ENCODE measurements around the gene HOATZ.

Gene HOATZ

GRCh38 chr11:111490496-111490895, 24.1 kb upstream of the HOATZ start:
- Histone ChIP-seq H3K9ac (ENCODE audit: low read depth, low read length) (no peak overlapping the region), H3K9me3 (ENCODE audit: control insufficient read depth, insufficient read depth, low read length) (no peaks in the 10 kb centered on the region), H3K27ac (ENCODE audit: low read depth, low read length) (no peak overlapping the region), H3K4me3 (ENCODE audit: low read depth, low read length) (no peak overlapping the region), H3K36me3 (ENCODE audit: control insufficient read depth, insufficient read depth, low read length) (no peaks in the 10 kb centered on the region), H3K27me3 (ENCODE audit: control insufficient read depth, insufficient read depth, low read length) (peaks cover 3% of the 10 kb centered on the region; the same call in 1 of the 2 replicates), H3K4me1 (ENCODE audit: control insufficient read depth, insufficient read depth, low read length) (peaks cover 4% of the 10 kb centered on the region; the same call in 1 of the 2 replicates)

GRCh38 chr11:111494040-111494439, 20.5 kb upstream of the HOATZ start:
- peaks cover 7% of the 10 kb centered on the region for H3K4me1 ChIP-seq (ENCODE audit: control insufficient read depth, insufficient read depth, low read length)
- peaks cover 3% of the 10 kb centered on the region; the same call in 1 of the 2 replicates for H3K27me3 ChIP-seq (ENCODE audit: control insufficient read depth, insufficient read depth, low read length)
- no peaks in the 10 kb centered on the region for H3K36me3 ChIP-seq (ENCODE audit: control insufficient read depth, insufficient read depth, low read length)
- H3K4me3 ChIP-seq (ENCODE audit: low read depth, low read length), result no peak overlapping the region
- H3K9ac ChIP-seq (ENCODE audit: low read depth, low read length), result no peak overlapping the region
- H3K9me3 ChIP-seq (ENCODE audit: control insufficient read depth, insufficient read depth, low read length), result no peaks in the 10 kb centered on the region
- H3K27ac ChIP-seq (ENCODE audit: low read depth, low read length), result no peak overlapping the region

DNA sequence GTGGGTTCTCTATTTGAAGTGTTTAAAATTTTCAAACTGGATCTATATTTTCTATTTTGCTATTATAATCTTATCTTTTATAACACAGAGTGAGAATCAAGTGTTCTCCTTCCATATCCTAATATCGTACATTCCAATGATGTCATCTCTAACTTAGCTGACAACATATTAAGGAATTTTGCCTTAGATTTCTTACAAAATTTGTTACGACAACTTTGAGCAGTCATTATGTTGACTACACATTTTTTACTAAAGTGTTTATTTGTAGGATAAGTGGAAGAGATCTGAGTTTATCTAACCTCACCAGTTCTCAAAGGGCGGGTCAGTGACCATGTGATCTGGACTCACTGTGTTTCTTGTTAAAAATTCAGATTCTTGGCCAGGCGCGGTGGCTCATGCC, 15.1 kb upstream of the HOATZ start:
- H3K27ac ChIP-seq (ENCODE audit: low read depth, low read length), result no peak overlapping the region
- H3K4me1 ChIP-seq (ENCODE audit: control insufficient read depth, insufficient read depth, low read length), result peaks cover 6% of the 10 kb centered on the region; the same call in 1 of the 2 replicates
- H3K36me3 ChIP-seq (ENCODE audit: control insufficient read depth, insufficient read depth, low read length), result no peaks in the 10 kb centered on the region
- H3K9ac ChIP-seq (ENCODE audit: low read depth, low read length), result no peak overlapping the region
- H3K4me3 ChIP-seq (ENCODE audit: low read depth, low read length), result no peak overlapping the region
- H3K27me3 ChIP-seq (ENCODE audit: control insufficient read depth, insufficient read depth, low read length), result no peaks in the 10 kb centered on the region
- no peaks in the 10 kb centered on the region for H3K9me3 ChIP-seq (ENCODE audit: control insufficient read depth, insufficient read depth, low read length)

DNA sequence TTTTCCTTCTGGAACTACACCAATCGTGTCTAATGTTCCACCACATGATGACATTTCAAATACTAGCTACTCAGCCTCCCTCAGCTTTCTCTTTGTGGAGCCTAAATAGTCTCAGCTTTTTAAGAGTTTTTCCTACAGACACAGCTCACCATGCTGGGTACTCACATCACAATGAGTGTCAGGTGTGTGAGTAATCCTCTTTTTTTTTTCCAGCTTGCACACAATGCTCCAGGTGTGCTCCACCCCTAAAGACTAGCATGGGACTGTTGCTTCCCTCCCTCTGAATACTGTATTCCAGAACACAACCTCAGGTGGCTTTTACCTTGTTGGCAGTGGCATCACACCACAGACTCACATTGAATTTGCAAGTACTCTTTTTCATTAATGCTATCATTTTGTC, 14.1 kb upstream of the HOATZ start:
- Histone ChIP-seq H3K4me1 (ENCODE audit: control insufficient read depth, insufficient read depth, low read length) (peaks cover 6% of the 10 kb centered on the region; the same call in 1 of the 2 replicates), H3K9me3 (ENCODE audit: control insufficient read depth, insufficient read depth, low read length) (no peaks in the 10 kb centered on the region), H3K27ac (ENCODE audit: low read depth, low read length) (no peak overlapping the region), H3K27me3 (ENCODE audit: control insufficient read depth, insufficient read depth, low read length) (no peaks in the 10 kb centered on the region), H3K9ac (ENCODE audit: low read depth, low read length) (no peak overlapping the region), H3K4me3 (ENCODE audit: low read depth, low read length) (no peak overlapping the region), H3K36me3 (ENCODE audit: control insufficient read depth, insufficient read depth, low read length) (no peaks in the 10 kb centered on the region)

DNA sequence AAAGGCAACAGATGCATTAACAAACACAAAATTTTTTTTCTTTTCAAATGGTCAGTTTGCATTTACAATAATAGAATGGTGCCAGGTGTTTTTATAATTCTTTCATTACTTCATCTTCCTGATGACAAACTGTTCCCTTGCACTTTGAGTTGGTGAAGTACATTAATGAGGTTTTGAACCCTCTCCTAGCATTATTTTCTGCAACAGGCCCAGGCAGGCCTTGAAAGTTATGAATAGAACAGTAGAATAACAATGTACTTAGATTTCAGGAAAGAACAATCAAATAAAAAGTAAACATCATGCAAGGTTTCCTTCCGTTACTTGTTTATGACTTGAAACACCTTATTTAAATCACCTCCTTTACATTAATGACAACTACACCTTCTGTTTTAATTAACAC, 12.0 kb upstream of the HOATZ start:
- H3K9ac ChIP-seq (ENCODE audit: low read depth, low read length), result no peak overlapping the region
- no peaks in the 10 kb centered on the region for H3K9me3 ChIP-seq (ENCODE audit: control insufficient read depth, insufficient read depth, low read length)
- no peaks in the 10 kb centered on the region for H3K36me3 ChIP-seq (ENCODE audit: control insufficient read depth, insufficient read depth, low read length)
- no peaks in the 10 kb centered on the region for H3K27me3 ChIP-seq (ENCODE audit: control insufficient read depth, insufficient read depth, low read length)
- H3K4me1 ChIP-seq (ENCODE audit: control insufficient read depth, insufficient read depth, low read length), result peaks cover 6% of the 10 kb centered on the region; the same call in 1 of the 2 replicates
- no peak overlapping the region for H3K27ac ChIP-seq (ENCODE audit: low read depth, low read length)
- H3K4me3 ChIP-seq (ENCODE audit: low read depth, low read length), result no peak overlapping the region

DNA sequence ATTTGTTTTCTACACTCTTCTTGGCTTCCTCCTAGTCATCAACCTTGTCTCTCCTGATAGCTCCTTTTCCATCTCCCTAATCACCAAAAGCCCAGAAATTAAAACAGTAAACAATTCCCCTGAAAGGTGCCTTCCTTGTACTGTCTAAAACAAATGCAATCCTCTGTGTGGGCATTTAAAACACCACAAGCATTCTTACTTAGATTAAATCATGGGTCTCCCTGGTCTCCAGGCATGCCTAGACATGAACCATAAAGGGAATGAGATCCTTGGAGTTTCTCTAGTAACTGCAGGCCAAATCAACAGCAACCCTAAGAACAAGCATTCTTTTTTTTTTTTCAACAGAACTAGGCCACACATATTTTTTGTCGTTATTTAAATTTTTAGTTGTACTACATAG, 4.3 kb upstream of the HOATZ start:
- no peak overlapping the region for H3K9ac ChIP-seq (ENCODE audit: low read depth, low read length)
- peaks cover 39% of the 10 kb centered on the region for H3K27me3 ChIP-seq (ENCODE audit: control insufficient read depth, insufficient read depth, low read length)
- no peaks in the 10 kb centered on the region for H3K36me3 ChIP-seq (ENCODE audit: control insufficient read depth, insufficient read depth, low read length)
- H3K9me3 ChIP-seq (ENCODE audit: control insufficient read depth, insufficient read depth, low read length), result no peaks in the 10 kb centered on the region
- H3K4me3 ChIP-seq (ENCODE audit: low read depth, low read length), result no peak overlapping the region
- H3K27ac ChIP-seq (ENCODE audit: low read depth, low read length), result no peak overlapping the region
- H3K4me1 ChIP-seq (ENCODE audit: control insufficient read depth, insufficient read depth, low read length), result peaks cover 12% of the 10 kb centered on the region

- no peaks in the 10 kb centered on the region for H3K9me3 ChIP-seq (ENCODE audit: control insufficient read depth, insufficient read depth, low read length)
- H3K27ac ChIP-seq (ENCODE audit: low read depth, low read length), result no peak within 1 kb of the TSS
- H3K27me3 ChIP-seq (ENCODE audit: control insufficient read depth, insufficient read depth, low read length), result peaks cover 43% of the 10 kb centered on the region
- peak within 1 kb of the TSS; percentile 67 for H3K4me3 ChIP-seq (ENCODE audit: low read depth, low read length)
- H3K9ac ChIP-seq (ENCODE audit: low read depth, low read length), result no peak within 1 kb of the TSS
- no peaks in the 10 kb centered on the region for H3K36me3 ChIP-seq (ENCODE audit: control insufficient read depth, insufficient read depth, low read length)
- peaks cover 12% of the 10 kb centered on the region for H3K4me1 ChIP-seq (ENCODE audit: control insufficient read depth, insufficient read depth, low read length)
Measured at GRCh38 chr11:111512296-111513239, 2.0 kb upstream of the HOATZ start, which contains the start of gene BTG4. Gene BTG4, minus strand, starts transcription at chr11:111512386. Its CDS starts 13,610 bp downstream, at chr11:111498776.

DNA sequence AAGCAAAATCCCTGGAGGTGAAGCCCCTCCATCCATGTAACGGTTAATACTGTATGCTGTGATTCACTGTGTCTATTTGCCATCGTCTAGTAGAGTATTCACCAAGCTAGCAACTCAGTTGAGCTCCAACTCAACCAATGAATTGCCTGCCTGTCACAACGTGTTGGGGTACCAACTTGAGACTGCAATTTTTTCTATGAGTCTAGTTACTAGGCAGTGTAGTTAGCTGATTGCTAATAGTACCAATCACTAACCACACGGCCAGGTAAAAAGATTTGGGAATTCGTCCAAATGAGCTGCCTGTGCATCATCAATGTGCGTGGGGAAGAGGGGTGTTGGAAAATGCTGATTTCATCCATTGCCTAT, 1.4 kb upstream of the HOATZ start:
- no peaks in the 10 kb centered on the region for H3K9me3 ChIP-seq (ENCODE audit: control insufficient read depth, insufficient read depth, low read length)
- H3K27me3 ChIP-seq (ENCODE audit: control insufficient read depth, insufficient read depth, low read length), result peaks cover 43% of the 10 kb centered on the region
- no peak overlapping the region for H3K27ac ChIP-seq (ENCODE audit: low read depth, low read length)
- no peak overlapping the region for H3K9ac ChIP-seq (ENCODE audit: low read depth, low read length)
- H3K4me1 ChIP-seq (ENCODE audit: control insufficient read depth, insufficient read depth, low read length), result peaks cover 12% of the 10 kb centered on the region
- peak overlapping the region; percentile 67 for H3K4me3 ChIP-seq (ENCODE audit: low read depth, low read length)
- no peaks in the 10 kb centered on the region for H3K36me3 ChIP-seq (ENCODE audit: control insufficient read depth, insufficient read depth, low read length)

GRCh38 chr11:111515591-111515990, 1.0 kb downstream of the HOATZ start:
- no peaks in the 10 kb centered on the region for H3K36me3 ChIP-seq (ENCODE audit: control insufficient read depth, insufficient read depth, low read length)
- H3K4me3 ChIP-seq (ENCODE audit: low read depth, low read length), result no peak overlapping the region
- no peak overlapping the region for H3K27ac ChIP-seq (ENCODE audit: low read depth, low read length)
- H3K9ac ChIP-seq (ENCODE audit: low read depth, low read length), result no peak overlapping the region
- peaks cover 12% of the 10 kb centered on the region for H3K4me1 ChIP-seq (ENCODE audit: control insufficient read depth, insufficient read depth, low read length)
- peaks cover 43% of the 10 kb centered on the region for H3K27me3 ChIP-seq (ENCODE audit: control insufficient read depth, insufficient read depth, low read length)
- no peaks in the 10 kb centered on the region for H3K9me3 ChIP-seq (ENCODE audit: control insufficient read depth, insufficient read depth, low read length)

- no peak overlapping the region for H3K4me3 ChIP-seq (ENCODE audit: low read depth, low read length)
- H3K36me3 ChIP-seq (ENCODE audit: control insufficient read depth, insufficient read depth, low read length), result no peaks in the 10 kb centered on the region
- H3K4me1 ChIP-seq (ENCODE audit: control insufficient read depth, insufficient read depth, low read length), result peaks cover 6% of the 10 kb centered on the region; the same call in 1 of the 2 replicates
- H3K27me3 ChIP-seq (ENCODE audit: control insufficient read depth, insufficient read depth, low read length), result peaks cover 20% of the 10 kb centered on the region
- H3K9ac ChIP-seq (ENCODE audit: low read depth, low read length), result no peak overlapping the region
- no peak overlapping the region for H3K27ac ChIP-seq (ENCODE audit: low read depth, low read length)
- H3K9me3 ChIP-seq (ENCODE audit: control insufficient read depth, insufficient read depth, low read length), result no peaks in the 10 kb centered on the region
Measured at GRCh38 chr11:111518668-111519067, 4.1 kb downstream of the HOATZ start.

- Histone ChIP-seq H3K4me3 (ENCODE audit: low read depth, low read length) (no peak overlapping the region), H3K36me3 (ENCODE audit: control insufficient read depth, insufficient read depth, low read length) (no peaks in the 10 kb centered on the region), H3K4me1 (ENCODE audit: control insufficient read depth, insufficient read depth, low read length) (no peaks in the 10 kb centered on the region; the same call in 1 of the 2 replicates), H3K9ac (ENCODE audit: low read depth, low read length) (no peak overlapping the region), H3K27ac (ENCODE audit: low read depth, low read length) (no peak overlapping the region), H3K27me3 (ENCODE audit: control insufficient read depth, insufficient read depth, low read length) (peaks cover 2% of the 10 kb centered on the region), H3K9me3 (ENCODE audit: control insufficient read depth, insufficient read depth, low read length) (no peaks in the 10 kb centered on the region)
Measured at GRCh38 chr11:111520560-111520959, 6.0 kb downstream of the HOATZ start.
